GM21447 (cell line): ENCODE data around the gene NIPSNAP2.
A peak's percentile ranks its signal among the peaks of the same experiment; 100 is the strongest.
"Not testable (repeated sequence)": the region's sequence is repeated elsewhere in the genome, so short reads cannot be mapped to it uniquely, and the experiment has no call there.

Experiments used
- ATAC-seq: cut with Tn5 transposase; IDR thresholded peaks from one replicate; pipeline ENCODE4 v1.9.1; 2021; ENCODE audit not compliant: unreplicated experiment

Gene NIPSNAP2

GRCh38 chr7:55964261-55965099, at the start of gene NIPSNAP2:
TSS of gene NIPSNAP2 (plus strand) at chr7:55964585. CDS start at chr7:55964610, 25 bp downstream.
- ATAC-seq, result peak; percentile 67

- no peak for ATAC-seq
These were observed 46.6 kb upstream of the NIPSNAP2 start for GRCh38 chr7:55917771-55918170.

DNA sequence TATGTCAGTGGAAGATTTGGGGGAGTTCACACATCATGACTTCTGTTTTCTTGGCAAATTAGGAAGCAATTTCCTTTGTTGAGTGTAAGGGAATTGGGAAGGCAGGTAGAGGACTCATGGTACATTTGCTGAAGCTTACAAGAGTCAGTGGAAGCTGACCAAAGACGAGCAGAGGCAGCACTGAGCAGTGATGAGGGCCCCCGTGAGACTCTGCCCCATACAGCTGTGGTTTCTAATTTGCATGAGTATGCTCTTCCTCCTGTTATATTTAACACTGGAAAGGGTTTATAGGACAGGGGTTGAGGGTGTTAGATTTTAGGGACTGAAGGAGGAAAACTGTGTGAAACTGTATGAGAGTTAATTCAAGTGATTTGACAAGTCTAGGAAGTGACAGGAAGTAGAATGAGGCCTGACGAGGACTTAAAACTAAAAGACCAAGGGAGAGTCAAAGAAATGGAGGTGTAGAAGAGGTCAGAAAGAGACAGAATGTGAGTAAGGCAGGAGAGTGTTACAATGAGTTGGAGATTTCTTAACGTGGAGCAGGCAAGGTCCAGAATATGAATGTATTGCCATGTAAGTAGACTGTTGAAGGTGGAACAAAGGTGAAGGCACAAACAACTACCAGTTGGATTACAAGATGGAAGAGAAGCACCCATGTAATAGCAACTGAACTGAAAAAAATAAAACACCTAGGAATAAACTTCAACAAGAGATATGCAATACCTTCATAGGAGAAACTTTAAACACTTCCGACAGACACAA, 36.2 kb upstream of the NIPSNAP2 start:
- no peak for ATAC-seq

DNA sequence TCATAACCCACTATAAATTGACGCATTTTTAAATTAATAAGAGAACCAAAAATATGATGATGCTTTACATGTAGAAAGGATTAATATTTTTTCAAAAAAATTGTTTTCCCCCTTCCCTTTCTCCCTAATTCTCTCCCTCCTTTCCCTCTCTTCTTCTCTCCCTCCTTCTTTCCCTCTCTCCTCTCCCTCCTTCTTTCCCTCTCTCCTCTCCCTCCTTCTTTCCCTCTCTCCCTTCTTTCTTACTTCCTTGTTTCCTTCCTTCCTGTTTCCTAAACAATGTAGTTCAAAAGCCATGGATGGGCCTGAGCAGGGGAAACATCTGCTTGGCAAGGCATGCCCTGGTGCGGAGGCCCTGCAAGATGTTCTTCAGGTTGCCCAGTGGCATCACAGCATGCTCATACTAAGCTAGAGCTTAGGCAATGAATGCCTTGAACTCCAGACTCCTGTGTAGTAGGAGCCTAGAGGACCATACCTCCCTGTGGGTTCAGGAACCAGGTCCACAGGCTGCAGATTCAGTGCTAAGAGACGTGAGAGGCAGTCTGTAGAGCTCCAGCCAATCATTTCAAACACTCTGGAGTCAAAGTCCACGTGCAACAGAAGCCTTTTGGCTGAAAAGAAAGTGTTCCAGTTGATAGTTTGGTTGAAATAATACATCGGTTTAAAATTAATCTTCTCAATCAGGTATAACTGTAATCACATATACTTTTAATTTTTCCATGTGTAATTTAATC, 32.8 kb upstream of the NIPSNAP2 start:
- no peak for ATAC-seq

DNA sequence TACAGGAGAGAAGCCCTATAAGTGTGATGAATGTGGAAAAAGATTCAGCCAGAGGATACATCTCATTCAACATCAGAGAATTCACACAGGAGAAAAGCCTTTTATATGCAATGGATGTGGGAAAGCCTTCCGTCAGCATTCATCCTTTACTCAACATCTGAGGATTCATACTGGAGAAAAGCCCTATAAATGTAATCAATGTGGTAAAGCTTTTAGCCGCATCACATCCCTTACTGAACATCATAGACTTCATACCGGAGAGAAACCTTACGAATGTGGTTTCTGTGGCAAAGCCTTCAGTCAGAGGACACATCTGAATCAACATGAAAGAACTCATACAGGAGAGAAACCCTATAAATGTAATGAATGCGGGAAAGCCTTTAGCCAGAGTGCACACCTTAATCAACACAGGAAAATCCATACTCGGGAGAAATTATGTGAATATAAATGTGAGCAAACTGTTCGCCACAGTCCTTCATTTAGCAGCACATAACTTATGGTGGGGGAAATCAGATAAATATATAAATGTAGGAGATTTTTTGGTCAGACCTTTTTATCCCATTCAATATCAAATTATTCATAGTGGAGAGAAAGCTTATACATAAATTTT, 24.8 kb upstream of the NIPSNAP2 start:
- no peak for ATAC-seq

DNA sequence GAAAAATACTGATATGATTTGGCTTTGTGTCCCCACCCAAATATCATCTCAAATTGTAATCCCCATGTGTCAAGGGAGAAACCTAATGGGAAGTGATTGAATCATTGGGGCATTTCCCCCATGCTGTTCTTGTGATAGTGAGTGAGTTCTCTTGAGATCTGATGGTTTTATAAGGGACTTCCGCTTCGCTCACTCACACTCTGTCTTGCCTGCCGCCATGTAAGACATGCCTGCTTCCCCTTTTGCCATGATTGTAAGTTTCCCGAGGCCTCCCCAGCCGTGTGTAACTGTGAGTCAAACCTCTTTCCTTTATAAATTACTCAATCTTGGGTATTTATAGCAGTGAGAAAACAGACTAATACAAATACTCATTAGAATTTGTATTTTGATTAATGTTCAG, 17.8 kb upstream of the NIPSNAP2 start:
- no peak for ATAC-seq

GRCh38 chr7:55951637-55952351, 12.6 kb upstream of the NIPSNAP2 start, which contains the start of gene MRPS17:
TSS of gene MRPS17 (plus strand) at chr7:55951877. CDS start at chr7:55953196, 1,319 bp downstream.
- ATAC-seq, result peak; percentile 100

- ATAC-seq, result not testable (repeated sequence)
These were observed 12.1 kb upstream of the NIPSNAP2 start for GRCh38 chr7:55952352-55952671.

DNA sequence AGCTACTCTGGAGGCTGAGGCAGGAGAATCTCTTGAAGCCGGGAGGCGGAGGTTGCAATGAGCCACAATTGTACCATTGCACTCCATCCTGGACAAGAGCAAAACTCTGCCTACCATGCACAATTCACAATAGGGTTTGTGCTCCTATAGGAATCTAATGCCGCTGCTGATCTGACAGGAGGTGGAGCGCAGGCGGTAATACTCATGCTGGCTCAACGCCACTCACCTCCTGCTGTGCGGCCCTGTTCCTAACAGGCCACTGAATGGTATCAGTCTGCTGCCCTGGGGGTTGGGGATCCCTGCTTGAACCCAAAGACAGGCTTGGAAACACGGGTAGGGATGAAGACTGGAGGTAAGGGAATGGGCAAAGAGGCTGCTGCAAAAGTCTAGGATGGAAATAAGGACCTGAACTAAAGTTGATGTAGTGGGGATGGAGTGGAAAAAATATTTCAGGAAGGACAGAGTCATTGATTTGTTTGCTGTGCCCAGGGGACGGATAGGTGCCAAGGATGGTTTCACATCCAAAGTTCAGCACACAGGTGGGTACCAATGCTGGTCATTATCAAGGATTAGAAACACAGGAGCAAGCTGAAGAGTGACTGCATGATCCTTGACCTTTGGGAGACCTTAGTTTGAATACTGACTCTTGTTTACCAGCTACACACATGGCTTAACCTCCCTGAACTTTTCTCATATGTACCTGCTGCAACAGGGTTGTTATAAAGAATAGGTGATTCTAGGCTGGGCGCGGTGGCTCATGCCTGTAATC, 10.5 kb upstream of the NIPSNAP2 start:
- no peak for ATAC-seq

- ATAC-seq, result no peak
These were observed 7.2 kb upstream of the NIPSNAP2 start for GRCh38 chr7:55957190-55957589.

GRCh38 chr7:55962014-55962413, 2.4 kb upstream of the NIPSNAP2 start:
- no peak for ATAC-seq

- ATAC-seq, result no peak
These were observed 709 bp upstream of the NIPSNAP2 start for GRCh38 chr7:55963584-55964168.

DNA sequence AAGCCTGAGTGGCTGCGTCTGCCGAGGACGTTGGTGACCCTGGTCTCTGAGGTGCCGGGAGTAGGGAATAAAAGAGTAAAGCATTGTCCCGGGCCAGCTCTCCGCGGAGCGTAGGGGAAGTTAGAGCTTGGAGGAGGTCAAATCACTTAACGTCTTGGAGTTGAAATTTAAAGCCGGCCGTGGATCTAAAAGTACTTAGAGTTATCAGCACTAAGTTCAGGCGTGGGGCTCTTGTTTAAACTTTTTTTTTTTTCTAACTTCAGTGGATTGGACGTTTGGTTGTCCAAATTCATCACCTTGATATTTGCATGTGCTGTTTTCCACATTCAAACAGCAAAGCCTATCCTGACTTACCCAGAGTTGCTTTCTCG, 700 bp downstream of the NIPSNAP2 start:
- no peak for ATAC-seq

DNA sequence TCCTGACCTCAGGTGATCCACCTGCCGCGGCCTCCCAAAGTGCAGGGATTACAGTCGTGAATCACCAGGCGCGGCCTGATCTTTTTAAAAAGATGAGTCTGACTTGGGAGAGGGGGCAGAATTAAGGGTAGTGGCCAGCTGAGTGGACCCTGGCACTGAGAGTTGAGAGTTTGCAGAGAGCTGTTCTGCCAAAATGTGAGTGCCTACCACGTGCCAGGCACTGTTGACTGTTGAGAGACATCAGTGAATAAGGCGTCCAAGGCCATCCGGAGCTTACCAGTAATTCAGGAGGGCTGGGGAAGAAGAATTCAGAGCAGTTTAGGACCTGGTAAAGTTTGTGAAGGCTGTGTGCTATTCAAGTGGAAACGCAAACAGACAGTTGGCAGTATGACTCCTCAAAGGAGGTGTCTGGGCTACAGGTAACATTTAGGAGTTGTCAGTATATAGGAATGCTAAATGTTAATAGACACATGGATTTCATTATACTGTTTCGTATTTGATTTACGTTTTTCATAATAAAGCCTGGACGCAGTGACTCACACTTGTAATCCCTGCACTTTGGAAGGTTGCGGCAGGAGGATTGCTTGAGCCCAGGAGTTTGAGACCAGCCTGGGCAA, 1.5 kb downstream of the NIPSNAP2 start:
- ATAC-seq, result no peak

- no peak for ATAC-seq
These were observed 2.5 kb downstream of the NIPSNAP2 start for GRCh38 chr7:55966851-55967250.

GRCh38 chr7:55969391-55969790, 5.0 kb downstream of the NIPSNAP2 start:
- no peak for ATAC-seq

DNA sequence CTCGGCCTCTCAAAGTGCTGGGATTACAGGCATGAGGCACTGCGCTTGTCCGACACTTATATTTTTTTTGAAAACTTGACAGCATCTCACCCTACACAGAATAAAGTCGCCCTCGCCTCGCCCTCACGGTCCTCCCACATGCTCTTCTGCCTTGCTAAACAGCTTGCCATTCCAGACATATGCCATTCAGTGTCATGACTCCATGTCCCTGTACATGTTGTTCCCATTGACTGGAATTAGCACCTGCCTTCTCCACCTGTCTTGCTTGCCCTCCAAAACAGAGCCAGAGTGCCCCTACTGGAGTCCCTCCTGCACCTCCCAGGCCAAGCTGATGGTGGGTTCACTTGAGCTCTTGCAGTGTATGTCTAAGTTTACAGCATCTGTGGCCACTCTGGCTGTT, 6.2 kb downstream of the NIPSNAP2 start:
- ATAC-seq, result no peak

GRCh38 chr7:55970978-55971377, 6.6 kb downstream of the NIPSNAP2 start:
- no peak for ATAC-seq

DNA sequence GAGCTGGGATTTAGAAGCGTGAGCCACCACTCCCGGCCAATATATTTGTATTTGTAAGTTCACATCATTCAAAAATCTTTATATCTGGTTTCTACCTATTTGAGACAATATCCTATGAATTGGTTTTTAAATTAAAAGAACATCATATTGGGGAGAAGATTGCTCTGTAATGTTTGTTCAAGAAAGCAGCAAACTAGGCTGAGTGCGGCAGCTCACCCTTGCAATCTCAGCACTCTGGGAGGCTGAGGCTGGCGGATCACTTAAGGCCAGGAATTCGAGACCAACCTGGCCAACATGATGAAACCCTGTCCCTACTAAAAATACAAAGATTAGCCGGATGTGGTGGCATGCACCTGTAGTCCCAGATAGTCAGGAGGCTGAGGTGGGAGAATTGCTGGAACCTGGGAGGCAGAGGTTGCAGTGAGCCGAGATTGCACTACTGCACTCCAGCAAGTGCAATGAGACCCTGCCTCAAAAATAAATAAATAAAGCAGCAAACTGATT, 9.4 kb downstream of the NIPSNAP2 start:
- no peak for ATAC-seq
